ENCODE results near the gene HHAT.

DNA sequence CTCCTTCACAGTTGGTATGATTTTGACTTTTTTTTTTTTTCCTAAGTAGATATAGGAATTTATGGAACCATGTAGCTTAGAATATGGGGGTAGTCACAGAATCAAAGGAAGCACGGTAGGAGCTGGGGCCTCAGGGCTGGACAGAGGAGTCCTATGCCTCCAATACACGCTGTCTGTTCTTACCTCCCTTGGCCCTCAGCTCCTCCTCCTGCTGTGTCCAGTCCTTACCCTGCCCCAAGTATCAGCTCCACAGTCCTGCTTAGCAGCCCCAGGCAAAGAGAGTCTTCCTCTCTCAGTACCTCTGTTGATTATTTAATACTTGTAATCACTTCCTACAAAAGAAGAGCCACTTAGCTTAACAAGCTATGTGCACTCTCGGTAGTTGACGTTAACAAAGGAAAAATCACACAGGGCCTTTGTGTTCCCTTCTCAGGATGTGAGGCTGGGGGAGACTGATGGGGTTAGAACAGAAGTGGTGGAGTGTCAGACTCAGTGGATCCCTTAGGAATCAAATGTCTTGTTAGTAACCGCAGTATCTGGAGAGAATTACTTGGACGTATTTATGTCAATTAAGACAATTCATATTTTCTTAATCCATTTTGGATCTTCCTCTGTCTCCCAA, 292.3 kb downstream of the HHAT start:
- TF ChIP-seq, protein P1, sequence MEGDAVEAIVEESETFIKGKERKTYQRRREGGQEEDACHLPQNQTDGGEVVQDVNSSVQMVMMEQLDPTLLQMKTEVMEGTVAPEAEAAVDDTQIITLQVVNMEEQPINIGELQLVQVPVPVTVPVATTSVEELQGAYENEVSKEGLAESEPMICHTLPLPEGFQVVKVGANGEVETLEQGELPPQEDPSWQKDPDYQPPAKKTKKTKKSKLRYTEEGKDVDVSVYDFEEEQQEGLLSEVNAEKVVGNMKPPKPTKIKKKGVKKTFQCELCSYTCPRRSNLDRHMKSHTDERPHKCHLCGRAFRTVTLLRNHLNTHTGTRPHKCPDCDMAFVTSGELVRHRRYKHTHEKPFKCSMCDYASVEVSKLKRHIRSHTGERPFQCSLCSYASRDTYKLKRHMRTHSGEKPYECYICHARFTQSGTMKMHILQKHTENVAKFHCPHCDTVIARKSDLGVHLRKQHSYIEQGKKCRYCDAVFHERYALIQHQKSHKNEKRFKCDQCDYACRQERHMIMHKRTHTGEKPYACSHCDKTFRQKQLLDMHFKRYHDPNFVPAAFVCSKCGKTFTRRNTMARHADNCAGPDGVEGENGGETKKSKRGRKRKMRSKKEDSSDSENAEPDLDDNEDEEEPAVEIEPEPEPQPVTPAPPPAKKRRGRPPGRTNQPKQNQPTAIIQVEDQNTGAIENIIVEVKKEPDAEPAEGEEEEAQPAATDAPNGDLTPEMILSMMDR (IDR thresholded peaks at IDR 0.05; ENCODE audit: poor library complexity, severe bottlenecking): no peak
- TF ChIP-seq, protein P2, sequence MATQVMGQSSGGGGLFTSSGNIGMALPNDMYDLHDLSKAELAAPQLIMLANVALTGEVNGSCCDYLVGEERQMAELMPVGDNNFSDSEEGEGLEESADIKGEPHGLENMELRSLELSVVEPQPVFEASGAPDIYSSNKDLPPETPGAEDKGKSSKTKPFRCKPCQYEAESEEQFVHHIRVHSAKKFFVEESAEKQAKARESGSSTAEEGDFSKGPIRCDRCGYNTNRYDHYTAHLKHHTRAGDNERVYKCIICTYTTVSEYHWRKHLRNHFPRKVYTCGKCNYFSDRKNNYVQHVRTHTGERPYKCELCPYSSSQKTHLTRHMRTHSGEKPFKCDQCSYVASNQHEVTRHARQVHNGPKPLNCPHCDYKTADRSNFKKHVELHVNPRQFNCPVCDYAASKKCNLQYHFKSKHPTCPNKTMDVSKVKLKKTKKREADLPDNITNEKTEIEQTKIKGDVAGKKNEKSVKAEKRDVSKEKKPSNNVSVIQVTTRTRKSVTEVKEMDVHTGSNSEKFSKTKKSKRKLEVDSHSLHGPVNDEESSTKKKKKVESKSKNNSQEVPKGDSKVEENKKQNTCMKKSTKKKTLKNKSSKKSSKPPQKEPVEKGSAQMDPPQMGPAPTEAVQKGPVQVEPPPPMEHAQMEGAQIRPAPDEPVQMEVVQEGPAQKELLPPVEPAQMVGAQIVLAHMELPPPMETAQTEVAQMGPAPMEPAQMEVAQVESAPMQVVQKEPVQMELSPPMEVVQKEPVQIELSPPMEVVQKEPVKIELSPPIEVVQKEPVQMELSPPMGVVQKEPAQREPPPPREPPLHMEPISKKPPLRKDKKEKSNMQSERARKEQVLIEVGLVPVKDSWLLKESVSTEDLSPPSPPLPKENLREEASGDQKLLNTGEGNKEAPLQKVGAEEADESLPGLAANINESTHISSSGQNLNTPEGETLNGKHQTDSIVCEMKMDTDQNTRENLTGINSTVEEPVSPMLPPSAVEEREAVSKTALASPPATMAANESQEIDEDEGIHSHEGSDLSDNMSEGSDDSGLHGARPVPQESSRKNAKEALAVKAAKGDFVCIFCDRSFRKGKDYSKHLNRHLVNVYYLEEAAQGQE (IDR thresholded peaks at IDR 0.05; ENCODE audit: borderline replicate concordance): no peak
- TF ChIP-seq POLR2AphosphoS5 (IDR thresholded peaks at IDR 0.05) (no peak), SMC3 (conservative IDR thresholded peaks at IDR 0.05; ENCODE audit: poor library complexity) (no peak), EZH2 (IDR thresholded peaks at IDR 0.05; ENCODE audit: borderline replicate concordance, insufficient read depth, low read length, poor library complexity, severe bottlenecking) (no peak), EP300 (conservative IDR thresholded peaks at IDR 0.05; ENCODE audit: poor library complexity, severe bottlenecking) (no peak), TAF1 (IDR thresholded peaks at IDR 0.05; ENCODE audit: low read depth) (no peak)
